NCI-H2196 treated with DMSO at 0.1 percent for 48 hours (cell line): Measurements from ENCODE around the gene ALKAL2.

Experiments used
- DNase-seq: peaks from one replicate; lab custom pipeline; 2025; ENCODE audit not compliant: unreplicated experiment; lab: John Stamatoyannopoulos, UW

The ALKAL2 gene

DNA sequence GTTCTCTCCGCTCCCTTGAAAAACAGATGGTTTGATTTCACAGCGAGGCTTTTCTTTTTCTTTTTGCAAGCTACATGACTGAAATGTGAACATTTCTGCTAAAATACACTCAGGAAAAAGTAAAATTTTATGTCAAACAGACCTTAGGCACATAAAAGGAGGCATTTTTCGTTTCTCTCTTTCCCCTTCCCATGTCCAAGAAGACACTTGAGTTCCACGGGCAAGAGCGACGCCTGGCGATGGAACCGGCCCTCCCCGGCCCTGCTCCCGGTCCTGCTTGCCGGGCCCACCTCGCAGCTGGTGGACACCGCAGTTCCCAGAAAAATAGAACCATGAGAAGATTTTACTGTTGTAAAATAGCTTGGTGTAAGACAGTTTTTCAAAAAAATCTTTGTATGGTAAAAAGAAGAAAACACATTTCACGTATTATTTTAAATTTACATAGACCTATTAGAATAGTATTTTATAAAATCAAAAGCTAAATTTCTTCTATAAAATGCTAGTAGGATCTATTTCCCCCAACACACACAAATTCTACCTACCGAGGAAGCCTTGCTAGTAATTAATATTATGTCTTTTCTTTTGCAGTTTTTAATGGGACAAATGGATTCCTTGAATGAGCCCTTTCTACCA is 2.3 kb upstream of the ALKAL2 start:
- no peak for DNase-seq

DNA sequence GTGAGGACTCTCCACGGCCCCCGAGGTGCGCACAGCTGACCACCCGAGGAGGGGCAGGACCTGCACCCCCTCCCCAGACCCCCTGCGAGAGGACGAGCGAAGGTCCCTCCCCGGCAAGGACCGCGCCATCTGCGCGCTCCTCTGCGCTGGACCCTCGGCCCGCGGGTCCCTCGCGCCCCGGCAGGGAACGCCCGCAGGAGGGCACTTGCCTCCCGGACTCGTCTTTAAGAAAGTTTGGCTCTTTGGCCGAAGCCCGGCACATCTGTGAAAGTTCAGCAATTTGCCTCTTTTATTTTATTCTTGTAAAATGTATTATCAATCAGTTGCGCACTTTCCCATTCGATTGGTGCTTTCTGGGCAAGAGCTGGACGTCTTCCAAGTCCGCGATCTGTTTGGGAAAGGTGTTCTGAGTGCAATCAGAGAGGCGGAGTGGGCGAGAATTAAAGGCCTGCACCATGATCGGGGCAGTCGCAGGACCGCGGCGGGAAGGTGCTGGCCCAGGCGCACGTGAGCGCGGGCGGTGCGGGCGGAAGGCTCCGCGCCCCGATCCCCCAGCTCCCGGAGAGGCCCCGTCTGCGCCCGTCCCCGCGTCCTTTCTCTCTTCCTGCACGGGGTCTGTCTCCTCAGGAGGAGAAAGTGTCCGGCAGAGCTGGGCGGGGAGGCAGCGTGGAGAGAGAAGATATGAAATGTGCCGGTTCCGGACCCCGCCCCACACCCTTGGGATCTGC is 1.6 kb upstream of the ALKAL2 start:
- DNase-seq, result no peak

DNA sequence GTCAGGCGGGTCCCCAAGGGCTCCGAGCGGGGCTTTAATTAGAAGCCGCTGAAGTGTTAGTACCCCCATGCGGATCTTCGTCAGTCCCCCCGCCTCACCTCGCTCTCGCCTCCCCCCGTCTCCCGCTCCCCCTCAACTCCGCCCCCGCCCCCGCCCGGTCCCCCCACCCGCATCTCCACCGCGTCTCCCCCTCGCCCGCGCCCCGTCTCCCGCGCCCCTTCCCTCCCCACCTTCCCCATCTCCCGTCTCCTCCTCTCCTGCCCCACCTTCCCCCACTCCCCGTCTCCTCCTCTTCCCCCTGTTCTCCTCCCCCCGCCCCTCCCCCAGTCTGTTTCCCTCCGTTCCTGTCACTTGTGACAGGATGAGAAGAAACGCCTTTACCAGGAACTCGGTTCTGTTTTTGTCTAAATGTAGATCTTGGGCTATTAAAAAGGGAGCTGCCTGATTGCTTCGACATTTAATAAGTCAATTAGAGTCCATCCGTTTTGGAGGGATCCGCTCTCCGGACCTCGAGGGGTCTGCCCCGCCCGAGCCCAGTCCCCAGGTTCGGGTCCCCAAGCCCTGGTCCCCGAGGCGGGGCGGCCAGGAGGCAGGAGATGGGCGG is 969 bp upstream of the ALKAL2 start:
- no peak for DNase-seq

DNA sequence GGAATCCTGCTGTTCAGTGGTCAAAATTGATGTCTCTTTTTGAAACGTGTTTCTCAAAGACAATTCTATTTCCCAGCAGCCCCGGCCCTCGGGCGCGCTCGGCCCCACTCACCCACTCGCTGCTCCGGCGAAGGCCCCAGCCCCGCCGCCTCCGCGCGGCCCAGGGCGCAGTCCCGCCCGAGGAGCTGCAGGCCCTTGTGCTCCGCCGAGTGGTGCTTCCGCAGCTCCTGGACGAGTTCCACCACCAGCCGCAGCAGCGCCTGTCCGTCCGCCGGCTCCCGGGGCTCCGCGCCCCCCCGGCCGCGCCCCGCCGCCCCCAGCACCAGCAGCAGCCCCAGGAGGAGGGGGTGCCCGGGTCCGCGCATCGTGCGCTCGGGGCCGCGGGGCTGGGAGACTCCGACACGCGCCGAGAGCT is 413 bp downstream of the ALKAL2 start:
- DNase-seq, result no peak

DNA sequence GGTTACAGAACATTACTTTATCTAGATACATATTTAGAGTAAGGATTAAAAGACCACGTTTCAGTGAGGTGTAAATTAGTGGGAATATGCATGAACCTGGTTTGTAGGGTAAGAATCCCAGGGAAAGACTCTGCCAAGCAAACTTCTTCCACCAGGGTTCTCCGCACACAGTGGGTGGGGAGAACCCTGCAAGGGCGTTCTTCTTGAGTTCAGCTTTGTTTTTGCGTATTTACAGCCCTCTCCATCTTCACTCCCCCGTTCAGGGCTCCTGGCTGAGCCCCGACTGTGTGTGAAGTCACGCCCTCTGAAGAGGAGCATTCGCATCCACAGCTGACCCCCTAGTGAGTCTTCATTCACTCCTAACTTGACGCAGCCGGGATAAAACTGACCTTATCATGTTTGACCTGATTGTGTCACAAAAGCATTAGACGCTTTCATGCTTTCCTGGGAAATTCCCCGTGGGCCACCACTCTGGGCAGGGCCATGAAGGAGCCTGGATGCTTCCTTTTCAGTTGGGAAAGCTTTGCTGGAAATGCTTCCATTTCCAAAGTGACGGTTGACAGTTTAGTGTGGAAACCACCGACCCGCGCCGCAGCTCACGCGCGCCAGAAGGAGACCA is 1.0 kb downstream of the ALKAL2 start:
- DNase-seq, result no peak

DNA sequence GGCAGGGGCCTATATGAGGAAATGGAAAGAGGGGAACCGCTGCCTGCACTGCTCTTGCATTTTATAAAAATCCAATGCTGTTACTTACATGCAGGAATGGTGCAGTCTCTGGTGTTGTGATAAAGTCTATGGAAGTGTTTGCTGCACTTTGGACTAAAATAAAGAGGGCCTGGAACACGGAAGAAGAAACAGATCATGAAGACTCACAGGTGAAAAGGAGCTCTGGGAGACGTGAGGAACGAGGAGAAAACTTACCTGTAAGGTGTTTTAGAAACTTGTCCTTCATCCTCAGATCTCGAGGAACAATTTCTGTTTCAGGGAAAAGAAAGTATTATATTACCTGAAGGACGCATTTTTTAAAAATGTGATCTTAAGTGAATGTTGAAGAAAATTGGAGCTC is 1.9 kb downstream of the ALKAL2 start:
- DNase-seq, result no peak

DNA sequence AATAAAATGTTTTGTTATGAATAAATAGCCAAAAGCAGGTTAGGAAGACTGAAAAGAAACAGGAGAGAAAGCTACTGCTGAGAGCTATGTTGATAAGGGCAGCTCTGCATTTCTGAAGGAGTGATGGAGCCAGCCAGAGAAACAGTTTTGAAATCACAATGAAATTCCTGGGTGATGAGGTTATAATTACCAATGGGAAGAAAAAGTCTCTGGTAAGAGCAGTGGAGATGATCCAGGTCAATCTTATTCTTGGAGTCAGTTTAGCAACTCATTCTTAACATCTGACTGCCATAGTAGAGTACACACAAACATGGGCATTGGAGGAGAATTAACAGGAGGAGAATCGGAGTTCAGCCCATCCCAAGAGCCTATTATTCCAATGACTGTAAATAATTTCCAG is 2.4 kb downstream of the ALKAL2 start:
- DNase-seq, result no peak

DNA sequence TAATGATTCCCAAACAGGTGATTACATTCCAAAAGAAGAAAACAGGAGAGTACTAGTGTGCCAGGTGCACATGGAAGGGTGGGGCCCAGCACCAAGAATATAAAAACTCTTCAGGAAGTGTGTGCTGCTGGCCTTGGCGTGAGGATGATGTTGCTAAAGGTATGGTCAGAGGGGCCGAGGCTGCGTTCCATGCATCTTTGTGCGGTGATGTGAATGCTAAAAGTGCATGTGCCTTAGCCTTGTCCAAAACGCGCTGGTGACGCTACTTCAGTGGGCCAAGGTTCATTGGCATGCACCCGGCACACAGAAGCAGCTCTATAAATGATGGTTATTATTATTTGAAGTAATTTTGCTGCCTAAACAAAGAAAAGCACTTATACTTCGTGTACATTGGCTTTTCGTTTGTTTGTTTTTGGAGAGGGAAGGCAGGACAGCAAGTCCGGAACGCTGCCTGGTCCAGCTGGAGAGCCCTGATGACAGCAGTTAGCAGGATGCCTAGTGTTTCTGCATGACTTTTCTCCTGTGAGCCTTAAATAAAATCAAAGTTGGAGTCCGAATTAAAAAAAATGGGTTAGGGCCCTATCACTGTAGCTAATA is 2.9 kb downstream of the ALKAL2 start:
- DNase-seq, result no peak

DNA sequence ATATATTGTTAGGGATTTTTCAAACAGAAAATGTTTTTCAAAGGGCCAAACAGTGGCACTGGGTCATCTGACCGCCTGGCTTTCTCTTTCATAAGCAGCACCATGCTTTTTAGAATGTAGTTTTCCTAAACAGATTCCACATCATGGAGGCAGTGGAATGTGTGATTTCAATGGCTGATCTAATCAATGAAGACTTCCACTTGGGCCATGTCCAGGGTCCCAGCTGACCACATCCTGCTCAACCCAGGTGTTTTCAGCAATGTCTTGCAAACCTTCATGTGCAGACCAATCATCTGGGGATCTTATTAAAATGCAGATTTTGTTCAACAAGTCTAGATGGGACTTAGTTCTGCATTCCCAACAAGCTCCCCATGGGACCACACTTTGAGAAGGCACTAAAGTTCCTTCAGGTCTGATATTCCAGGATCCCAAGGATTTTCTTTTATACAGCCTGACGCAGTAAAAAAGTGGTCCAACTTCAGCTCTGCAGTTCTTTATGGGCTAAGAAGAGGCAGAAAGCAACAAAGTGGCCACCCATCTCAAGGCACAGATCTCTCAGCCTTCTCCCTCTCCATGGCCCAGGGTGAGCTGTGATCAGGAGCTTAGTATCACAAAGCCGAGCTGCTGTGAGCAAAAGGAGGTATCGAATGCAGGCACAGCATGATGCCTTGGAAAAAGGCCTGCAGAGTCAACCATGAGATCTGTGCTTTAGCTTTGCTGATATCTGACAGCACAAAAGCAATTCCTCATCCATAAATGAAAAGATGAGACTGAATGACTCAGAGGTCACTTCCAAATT is 3.7 kb downstream of the ALKAL2 start:
- no peak for DNase-seq

DNA sequence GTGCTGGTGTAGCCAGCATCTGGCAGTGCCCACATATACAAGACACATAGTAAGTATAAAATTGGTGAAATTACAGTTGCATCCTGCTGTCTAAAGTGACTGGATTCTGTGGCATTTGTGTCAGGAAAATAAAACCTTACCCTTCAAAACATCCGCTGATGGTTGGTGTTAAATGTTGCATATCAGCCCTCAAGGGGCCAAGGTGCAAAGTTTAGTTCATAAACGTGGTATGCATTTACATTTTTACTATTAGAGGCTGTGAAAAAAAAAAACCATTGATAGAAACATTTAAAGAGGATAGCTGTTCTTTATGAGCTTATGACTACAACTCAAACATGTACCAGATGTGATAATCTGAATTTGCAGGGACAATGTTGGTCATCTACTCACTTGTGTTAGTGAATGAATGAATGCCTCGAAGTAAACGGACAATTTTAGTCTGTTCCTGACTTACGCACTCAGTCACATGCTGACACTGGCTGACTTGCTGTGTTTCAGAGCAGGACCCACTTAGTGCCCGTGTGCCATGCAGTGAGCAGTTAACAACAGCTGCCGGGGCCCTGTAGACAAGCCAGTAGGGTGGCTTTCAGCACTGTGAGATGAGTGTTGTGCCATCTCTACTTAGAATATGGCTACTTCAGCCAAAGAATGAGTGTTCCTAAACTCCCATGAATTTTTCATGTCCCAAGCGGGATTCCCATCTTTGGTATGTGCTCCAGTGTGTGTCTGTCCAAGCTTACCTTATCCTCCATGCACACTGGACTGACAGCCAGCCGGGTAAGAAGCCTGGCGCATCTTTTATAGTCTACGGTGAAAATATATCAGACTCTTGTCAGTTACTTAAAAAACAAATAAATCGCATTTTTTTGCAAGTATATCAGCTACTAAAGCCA is 5.3 kb downstream of the ALKAL2 start:
- no peak for DNase-seq

DNA sequence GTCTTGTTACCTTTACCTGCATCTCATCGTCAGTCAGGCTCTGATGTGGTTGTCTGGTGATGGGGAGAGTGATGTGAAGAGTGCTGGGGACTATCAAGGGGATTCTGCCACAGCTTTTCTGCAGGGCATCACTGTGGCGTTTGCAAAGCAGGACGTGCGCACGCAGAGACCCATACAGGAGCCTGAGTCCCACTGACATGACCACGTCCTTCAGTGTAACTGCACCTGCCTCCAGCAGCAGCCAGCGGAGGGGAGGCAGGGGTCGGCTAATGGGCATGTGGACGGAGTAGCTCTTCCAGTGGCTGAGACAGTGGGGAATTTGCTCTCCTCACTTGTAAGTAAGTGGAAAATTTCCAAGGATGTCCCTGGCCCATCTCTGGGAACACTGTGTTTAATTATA is 6.5 kb downstream of the ALKAL2 start:
- no peak for DNase-seq

DNA sequence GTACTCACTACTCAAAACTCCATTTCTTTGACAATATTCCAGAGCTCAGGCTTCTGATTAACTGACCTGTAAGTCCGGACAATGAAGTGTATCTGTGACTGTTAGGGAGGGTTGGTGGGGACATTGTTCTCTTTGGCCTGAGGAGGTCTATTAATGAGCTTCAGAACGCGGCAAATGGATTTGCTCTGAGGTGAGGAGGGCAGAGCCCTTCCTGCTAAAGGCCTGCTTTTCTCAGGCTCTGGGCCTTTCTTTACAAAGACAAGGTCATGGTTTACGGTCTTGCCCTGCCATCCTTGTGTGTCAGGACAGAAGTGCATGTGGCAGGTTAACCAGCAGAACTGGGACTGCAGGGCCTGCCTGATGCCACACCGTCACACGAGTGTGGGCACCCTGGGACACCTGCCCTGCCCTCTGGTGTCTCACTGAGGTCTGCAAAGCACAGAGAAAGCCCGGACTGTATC is 7.2 kb downstream of the ALKAL2 start:
- no peak for DNase-seq

DNA sequence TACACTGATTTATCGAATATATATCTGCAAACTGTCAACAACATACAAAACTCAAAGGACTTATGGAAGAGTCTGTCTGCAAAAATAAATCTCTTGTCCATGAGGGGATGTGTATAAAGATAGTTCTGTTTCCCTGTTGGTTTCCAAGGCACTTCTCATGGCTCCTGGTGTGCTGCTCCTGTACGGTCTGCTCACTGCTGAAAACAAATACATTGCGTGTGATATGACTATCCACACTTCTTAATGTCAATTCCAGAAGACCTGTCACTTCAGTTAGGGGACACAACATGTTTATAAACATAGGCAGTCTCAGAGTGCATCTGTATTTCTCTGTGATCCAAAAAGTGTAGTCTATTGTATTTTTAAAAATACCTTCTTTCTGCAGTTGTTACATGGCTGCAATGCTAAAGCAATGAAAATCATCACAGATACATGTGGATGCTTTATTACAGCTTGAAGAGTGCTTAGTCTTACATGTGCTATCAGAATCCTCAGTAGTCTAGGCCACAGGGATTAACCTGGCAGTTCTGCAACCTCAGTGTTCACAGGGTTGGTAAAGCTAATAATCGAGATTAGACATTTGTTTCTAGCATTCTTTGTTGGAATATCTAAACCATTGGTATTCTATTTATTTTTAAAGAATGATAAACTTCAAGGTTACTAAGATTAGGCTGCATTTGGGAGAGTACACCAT is 7.8 kb downstream of the ALKAL2 start:
- no peak for DNase-seq

DNA sequence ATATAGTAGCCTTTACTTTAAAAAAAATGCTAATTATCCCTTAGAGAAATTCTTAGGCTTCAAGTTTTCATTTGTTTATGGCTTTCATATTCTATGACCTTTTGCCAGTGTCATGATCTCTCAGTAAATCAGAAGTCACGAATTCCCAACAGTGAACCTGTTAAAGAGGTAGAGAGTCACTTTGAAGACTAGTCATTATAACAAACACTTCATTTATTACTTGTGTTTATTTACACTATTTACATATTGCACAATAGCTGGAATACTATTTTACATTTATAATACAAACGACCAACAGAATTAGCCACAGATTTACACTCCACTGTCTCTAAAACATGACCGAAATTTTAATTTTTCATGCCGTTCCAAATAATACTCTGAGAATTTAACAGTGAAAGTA is 8.5 kb downstream of the ALKAL2 start:
- DNase-seq, result no peak

DNA sequence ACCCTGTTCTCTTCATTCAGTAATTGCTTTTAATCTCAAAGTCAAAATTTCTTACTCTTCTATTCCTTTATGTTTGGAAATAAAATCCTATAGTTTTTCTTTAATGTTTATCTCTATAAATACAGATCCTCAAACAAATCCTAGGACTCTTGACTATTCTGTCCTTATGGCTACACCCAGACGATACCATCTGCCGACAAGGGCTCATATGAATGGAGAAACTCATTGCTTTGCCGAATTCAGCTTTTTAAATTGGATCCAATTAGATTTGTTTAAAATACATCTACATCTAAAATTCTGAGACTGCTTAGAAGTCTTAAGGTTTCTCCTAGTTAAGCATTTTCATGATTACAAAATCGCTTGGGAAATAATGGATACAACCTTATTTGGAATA is 9.0 kb downstream of the ALKAL2 start:
- DNase-seq, result no peak

DNA sequence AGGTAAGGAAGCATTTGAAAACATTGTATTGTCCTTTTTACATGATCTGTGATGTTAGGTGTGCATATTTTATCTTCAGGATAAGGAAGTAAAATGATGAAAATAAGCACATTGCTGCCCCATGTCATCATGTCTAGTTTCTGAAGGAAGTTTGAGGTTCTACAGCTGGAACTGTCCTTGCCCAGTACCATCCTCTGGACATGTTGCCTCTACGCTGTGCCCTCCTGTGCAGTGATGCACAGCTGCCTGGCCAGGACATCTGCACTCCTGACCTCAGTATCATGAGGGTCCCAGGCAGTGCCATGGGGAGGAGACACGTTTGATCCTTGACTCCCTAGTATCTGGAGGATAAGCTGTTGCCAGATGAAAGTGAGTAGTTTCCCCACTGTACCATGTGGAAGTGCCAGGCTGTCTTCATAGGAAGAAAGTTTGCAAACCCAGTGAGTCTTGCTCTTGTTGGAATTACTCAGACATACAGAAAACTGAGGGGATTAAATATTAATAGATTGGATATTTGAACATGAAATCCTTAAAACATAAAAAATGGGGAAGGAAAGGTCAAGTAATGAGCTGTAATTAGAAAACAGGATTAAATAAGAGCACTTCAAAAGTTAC is 9.5 kb downstream of the ALKAL2 start:
- DNase-seq, result no peak

DNA sequence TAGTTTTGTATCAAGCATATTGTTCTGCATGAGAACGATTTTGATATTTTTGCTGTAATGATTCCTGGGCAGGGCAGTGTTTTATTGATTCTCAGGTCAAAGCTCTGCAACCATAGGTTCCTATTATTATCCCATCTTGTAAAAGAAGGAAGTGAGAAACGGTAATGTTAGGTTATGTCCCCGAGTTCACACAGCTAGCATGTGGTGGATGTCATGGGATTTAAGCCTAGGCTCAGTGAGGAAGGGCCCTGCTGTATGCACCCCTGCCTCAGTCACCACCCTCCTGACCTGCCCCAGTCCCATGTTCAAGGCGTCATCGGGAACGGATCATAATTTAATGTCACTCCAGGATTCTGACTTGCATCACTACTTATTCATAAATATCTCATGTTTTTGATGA is 12.4 kb downstream of the ALKAL2 start:
- DNase-seq, result no peak

DNA sequence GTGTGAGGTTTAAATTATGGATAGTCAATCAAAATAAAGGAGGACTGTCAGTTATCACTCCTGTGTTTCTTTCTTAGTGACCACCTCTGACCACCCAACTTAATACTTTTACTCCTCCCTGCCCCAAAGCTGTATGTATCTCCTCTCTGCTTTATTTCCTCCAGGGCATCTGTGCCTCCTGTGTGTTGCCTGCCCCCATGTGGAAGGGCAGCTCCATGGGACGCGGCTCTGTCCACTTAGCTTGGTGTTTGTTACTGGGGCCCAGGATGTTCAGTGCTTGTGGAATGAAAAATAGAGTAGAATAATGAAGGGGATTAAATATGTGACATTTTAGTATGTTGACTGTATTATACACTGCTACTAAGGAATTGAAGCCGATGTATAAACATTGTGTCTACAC is 13.4 kb downstream of the ALKAL2 start:
- no peak for DNase-seq

DNA sequence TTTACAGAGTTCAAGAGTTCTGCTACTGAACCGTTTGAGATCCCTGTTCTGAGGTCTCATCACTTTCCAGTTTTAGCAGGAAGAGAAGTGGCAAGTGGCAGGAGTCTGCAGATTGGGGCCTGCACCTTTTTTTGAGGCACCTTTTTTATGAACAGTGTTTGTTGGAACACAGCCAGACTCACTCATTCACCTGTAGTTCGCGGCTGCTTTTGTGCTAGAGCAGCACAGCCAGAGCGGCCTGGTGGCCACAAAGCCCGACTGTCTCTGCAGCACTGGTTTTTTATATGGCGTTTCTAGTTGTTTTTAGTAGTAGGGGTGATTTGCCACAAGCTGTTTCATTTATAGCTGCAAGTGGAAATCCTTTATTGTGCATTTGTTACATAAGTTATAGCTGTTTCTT is 14.6 kb downstream of the ALKAL2 start:
- DNase-seq, result no peak
